HG02943 (cell line): ENCODE data around the gene FHL2.

ENCODE experiments used
- ATAC-seq: cut with Tn5 transposase; IDR thresholded peaks from one replicate; pipeline ENCODE4 v1.9.1; 2021; ENCODE audit warnings: mild to moderate bottlenecking, low read depth, moderate library complexity; ENCODE audit not compliant: unreplicated experiment

Gene FHL2

DNA sequence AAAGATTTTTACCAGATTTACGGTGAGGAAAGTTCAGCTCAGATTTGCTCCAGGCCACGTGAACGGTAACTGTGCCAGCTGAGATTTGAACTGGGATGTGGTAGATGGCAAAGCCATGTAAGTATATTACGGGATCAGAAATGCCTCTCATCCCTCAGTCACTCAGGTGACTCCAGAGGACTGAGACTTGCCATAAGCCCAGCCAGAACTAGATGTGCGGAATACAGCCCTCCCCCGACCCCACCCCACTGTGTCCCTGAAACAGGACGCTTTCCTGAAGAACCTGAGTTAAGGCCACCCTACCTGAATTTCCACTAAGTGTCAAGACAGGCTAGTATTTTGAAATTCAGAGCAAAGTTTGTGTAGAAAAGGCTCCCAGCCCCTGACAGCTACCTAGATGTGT, 1.3 kb upstream of the FHL2 start:
- no peak for ATAC-seq

DNA sequence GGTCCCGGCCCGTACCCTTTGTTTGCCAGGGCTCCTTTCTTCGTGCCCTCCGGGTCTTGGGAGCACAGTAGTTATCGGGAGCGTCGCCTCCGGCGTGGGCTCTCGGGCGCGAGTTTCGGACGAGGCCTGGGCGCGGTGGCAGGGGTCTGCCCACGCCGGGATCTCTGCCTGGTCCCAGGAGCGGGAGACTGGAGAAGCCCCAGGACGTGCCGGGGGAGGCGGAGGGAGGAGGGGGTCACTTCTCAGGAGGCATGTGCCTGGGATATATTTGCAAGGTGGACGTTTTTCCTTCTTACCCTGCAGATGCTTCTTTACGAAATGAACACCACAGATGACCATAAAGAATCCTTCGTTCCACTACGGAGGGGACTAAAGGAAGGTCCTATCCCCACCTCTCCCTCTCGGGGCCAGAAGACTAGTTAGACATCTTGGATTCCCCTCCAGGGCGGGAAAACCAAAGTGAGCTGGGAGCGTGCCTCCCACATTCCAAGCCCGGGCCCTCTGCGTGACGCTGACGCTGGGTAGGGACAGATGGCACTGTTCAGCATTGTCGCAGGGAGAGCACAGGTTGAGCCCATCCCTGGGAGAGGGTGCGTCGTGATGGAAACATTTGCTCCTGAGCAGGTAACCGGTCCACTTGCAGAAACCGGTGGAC, 483 bp upstream of the FHL2 start:
- no peak for ATAC-seq

DNA sequence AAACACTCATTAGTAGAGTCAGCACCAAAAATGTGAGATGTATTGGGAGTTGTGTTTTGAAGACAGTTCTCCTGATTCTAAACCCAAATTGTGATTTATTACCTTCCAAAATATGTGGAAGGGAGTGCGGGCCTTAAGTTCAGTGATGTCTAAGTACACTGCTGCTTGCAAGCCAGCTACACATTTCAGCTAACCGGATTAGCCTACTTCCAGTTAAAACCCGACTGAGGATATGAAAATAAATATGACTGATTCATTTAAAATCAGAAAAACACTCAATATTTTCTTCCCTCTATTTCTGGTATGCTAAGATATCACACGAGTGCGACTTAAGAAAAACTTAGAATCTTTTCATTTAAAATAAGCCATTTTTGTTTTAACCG, 907 bp downstream of the FHL2 start:
- no peak for ATAC-seq

DNA sequence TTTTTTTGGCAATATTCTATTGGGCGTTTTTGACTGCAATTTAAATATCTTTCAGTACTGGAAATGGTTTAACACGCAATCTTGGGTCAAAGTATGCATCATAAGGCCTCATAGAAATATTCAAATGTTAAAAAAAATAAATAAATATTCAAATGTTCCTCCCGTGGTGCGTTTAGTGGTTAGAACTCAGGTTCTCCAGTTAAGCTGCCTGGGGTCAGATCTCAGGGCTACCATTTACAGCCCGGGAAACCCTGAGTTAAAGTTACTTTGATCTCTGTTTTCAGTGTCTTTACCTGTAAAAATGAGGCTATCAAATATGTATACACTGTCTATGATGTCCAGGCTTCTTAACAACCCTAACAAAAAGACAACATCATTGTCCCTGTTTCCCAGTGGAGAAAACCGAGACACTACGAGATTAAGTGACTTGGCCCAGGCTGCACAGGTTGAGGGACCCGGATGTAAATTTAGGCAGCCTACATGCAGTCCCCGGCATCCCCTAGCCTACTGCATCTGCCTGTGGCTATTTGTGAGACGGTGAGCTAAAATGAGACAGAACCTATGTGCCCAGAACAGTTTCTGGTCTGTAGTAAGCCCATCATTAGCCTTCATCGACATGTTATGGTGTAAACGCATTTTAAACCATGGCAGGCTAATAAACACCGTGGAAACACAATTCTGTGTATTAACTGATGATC, 1.7 kb downstream of the FHL2 start:
- ATAC-seq, result no peak

DNA sequence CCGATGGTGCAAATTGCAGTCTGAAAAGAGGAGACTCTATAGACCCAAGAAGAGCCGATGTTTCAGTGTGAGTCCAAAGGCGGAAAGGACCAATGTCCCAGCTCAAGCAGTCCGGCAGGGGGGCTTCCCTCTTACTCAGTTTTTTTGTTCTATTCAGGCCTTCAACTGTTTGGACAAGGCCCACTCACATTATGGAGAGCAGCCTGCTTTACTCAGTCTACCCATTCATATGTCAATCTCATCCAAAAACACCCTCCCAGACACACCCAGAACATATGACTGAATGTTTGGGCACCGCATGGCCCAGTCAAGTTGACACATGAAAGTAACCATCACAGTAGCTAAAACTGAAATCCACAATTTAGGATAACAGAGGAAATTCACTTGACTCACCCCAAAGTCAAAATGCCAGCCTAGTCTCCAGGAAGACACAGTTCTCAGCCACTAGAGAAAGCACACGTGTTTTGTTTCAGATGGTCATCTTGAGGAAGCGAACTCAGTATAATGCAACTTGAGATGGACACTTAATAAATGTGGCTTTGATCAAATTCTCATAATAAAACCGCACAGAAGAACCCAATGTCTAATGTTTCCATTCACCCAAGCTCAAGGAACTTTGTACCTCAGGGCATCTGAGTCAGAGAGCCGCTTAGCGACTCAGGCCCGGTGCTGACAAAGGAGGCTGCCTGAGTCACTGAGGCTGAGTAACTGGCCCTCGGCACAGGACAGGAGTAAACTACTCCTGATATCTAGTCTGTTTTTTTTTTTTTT, 2.4 kb downstream of the FHL2 start:
- no peak for ATAC-seq

DNA sequence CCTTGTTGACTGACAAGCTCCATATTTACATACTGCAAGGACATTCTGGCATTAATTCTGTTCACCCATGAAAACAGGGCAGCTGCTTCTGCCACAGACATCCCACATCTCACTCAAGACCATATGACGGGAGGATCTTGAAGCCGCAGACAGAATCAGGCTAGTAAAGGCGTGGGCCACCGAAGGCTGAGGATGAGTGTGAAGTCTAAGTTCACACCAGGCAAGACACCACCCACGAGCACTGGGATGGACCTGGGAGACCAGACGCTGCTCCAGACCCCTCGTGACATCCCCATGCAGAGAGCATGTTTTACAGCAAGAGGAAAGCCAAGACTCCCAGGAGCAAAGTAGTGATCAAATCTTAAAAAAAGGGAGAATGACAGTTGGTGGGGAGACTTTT, 3.2 kb downstream of the FHL2 start:
- ATAC-seq, result no peak

DNA sequence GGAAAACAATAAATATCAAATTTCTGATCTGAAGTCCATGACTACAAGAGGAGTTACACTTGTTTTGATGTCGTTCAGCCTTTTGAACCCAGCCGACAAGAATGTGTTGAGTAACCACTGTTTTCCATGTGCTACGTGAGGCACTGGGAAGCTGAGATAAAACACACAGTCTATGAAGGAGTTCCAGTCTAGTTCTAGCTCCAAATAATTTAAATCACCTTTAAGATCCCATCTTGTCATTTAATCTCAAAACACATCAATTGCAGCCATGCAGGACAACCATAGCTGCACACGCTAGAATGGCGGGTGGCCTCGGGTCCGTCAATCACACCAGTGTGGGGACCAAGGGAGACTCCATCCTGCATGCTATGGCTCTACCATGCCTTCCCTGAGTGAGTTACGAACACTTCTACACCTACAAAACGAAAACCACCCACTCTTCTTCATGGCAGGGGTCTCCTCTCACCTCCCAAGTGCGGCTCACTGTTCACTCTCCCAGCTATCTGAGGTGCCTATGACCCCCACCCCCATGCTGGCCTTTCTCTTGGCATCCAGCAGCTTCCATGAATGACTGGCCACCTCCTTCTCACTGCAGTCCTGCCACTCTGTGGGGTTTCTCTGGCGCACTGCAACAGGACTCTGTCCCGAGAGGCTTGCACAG, 3.8 kb downstream of the FHL2 start:
- ATAC-seq, result no peak

DNA sequence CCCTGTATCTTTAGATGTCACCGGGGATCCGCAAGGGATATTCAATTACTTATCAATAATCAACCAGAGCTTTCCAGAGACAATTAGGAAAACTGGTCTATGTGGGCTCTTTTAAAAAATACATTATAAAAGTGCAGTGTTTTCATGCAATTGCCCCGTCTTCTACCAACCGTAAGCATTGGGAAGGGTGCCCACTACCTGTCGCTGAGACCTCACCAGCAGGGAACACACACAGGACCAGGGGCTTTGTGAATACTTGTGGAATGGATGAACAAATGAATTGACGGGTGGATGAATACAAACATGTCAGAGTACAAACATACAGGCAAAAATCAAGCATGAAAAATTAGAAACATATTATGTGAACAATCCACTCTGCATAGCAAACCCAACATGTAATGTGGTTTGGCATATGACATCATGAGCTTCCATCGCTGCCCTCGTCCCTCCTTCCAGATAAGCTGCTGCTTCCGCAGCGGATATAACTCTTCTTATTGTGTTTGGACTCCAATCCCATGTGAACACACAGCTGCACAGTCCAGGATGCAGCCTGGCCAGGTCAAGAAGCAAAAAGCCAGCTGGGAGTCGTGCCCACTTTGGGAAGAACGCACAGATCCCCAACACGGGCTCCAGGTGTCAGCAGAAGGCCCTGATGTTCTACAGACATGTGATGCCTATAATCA, 5.3 kb downstream of the FHL2 start:
- no peak for ATAC-seq

DNA sequence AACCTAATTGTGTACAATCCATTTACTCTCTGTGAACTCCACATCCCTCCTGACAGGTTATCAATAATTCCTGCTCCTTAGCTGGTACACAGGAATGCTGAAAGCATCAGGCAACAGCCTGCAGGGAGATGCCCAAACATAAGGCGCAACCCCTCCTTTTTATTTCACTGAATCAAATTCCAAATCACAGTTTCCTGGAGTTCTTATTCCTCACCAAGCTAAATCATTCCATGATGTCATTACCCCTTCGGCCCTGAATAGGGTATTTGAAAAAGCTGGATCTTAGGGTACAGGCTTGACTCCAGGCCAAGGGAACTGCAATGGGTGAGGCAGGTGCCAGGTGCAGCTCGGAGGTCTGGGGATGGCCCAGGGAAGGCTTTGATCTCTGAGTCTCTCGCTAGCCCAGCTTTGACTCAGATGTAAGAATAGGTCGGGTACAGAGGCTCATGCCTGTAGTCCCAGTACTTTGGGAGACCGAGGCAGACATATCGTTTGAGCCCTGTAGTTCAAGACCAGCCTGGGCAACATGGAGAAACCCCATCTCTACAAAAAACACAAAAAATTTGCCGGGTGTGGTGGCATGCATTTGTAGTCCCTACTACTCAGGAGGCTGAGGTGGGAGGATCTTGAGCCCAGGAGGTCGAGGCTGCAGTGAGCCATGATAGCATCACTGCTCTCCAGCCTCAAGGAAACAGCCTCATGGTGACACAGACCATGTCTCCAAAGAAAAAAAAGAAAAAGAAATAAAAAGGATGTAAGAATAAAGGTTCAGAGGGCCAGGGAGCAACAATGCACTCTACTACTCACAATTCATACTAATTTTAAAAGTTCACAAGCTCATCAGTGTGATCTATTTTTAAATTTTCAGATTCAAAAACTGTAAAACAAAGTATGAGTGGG, 6.8 kb downstream of the FHL2 start:
- ATAC-seq, result no peak

DNA sequence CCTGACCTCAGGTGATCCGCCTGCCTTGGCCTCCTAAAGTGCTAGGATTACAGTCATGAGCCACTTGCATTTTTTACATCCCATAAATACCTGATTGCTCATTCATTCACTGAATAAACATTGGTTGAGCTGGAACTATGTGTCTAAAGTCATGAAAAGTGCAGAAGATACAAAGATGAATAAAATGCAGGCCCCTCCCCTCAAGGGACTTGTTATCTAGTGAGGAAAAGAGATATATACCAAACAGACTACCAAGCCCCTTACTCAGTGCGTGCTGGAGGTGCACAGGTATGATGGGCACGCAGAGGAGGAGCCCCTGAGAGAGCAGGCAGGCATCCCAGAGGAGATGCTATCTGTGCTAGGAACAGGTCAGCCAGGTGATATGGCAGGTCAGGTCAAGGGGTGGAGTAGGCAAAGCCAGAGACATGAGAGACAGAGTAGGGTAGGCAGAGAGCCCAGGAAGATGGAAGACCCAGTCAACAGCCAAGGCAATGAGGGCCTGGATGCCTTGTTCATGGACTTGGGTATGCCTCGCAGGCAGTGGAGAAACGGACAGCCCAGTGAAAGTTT, 7.7 kb downstream of the FHL2 start:
- no peak for ATAC-seq

DNA sequence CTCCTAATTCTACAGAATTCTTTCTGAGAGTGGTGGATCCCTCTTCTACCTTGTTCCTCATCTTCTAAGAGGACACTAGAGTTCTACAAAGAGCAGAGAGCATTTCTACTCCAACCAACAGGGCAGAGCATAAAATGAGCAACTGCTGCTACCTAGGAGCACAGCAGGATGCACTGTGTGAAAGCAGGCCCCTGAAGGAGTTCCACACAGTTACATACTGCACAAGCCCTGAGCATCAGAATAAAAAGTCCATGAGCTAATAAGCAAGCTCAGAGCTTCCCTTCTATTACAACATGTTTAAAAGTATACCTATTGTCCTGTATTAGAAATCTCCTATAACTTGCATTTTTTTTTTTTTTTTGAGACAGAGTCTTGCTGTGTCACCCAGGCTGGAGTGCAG, 8.4 kb downstream of the FHL2 start:
- no peak for ATAC-seq

DNA sequence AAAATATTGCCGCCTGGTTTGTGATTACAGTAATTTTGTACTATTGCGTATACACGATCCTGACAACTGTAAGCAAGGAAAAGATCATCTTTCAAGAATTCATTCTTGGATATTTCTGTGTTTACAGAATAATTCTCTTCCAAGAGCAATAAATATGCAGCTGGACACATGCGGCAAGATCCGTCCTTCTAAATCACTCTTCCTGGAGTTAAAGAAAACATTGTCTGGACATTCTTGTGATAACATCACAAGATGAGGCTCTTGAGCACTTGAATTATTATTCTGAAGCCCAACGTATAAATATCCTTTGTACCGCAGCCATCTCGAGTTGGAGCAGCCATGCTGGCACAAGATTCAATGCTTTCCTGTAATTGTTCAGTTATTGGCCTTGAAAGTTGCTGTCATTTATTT, 9.9 kb downstream of the FHL2 start:
- no peak for ATAC-seq

DNA sequence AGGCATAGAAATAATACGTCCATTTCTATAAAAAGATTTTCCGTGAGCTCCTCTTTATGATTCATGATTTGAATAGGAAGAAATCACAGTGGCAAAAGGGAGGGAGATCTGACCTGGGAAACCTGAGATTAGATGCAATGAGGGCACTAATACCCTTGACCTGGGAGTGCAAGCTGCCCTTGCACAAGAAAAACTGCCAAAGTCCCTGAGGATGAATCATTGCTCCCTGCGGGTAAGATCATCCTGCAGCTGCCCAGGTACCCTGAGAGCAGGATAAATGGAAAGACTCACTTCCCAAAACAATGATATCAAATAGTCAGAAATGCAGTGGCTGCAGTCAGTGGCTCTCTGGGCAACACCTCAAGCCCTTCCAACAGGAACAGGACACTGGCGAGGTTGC, 11.6 kb downstream of the FHL2 start:
- ATAC-seq, result no peak

DNA sequence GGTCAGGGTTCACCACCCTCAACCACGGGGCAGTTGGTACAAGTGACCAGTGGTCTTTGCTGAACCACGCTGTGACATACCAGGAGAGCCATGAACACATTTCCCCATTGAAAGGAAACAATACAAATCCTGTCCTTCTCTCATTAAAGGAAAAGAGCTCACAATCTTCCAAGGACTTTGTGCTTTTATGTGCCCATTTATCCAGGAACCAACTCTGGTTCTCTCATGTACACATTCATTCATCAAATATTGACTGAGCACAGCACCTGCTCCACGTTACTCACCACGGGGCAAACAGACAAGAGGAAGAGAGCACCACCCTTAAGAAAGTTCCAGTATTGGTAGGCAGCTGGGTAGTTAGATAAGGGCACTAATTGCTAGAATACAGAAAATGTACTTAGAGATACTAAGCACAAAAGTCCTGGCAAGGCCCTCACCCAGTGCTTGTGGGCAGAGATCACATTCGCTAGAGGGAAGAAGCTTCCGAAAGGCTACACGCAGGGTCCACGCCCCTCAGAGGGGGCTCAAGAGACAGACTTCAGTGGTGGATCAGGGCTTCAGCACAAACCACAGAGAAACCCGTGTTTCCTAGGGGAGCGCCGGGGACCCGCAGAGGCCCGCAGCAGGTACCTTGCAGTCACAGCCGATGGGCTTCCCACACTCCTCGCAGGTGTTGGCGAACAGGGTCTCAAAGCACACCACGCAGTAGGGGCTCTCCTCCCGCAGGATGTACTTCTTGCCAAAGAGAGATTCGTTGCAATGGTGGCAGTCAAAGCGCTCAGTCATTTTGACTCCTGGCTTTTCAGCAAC, 12.9 kb downstream of the FHL2 start:
- ATAC-seq, result no peak

DNA sequence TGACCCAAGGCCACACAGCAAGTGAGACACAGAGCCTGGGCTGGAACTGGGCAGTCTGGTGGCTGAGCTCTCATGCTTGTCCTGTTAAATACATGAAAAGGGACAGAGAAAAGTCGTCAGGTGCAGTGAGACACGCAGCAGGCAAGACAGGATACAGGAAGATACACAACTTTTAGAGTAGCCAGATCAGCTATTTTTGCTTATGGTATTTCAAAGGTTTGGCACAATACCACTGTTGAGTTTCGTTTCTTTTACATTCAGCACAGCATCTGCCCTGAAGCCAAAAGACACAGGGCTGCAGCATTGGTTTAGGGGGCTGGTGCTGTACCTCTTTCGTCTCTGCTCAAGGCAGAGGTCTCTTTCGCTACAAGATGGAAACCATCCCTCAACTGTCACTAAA, 14.0 kb downstream of the FHL2 start:
- no peak for ATAC-seq

DNA sequence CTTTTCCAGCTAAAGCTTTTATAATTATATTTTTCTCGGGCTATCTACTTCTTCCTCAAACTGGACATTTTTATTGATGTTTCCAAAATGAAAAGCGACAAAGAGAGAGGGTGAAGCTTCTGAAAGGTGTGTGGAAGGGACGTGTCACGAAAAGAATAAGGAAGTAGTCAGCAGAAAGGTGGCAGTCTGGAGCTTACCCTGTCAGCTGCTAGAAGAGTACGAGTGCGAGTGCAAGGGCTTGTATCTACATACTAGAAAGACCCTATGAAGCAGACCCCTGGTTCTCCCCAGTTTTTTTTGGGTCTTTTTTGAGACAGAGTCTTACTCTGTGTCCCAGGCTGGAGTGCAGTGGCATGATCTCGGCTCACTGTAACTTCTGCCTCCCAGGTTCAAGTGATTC, 14.6 kb downstream of the FHL2 start:
- ATAC-seq, result no peak

DNA sequence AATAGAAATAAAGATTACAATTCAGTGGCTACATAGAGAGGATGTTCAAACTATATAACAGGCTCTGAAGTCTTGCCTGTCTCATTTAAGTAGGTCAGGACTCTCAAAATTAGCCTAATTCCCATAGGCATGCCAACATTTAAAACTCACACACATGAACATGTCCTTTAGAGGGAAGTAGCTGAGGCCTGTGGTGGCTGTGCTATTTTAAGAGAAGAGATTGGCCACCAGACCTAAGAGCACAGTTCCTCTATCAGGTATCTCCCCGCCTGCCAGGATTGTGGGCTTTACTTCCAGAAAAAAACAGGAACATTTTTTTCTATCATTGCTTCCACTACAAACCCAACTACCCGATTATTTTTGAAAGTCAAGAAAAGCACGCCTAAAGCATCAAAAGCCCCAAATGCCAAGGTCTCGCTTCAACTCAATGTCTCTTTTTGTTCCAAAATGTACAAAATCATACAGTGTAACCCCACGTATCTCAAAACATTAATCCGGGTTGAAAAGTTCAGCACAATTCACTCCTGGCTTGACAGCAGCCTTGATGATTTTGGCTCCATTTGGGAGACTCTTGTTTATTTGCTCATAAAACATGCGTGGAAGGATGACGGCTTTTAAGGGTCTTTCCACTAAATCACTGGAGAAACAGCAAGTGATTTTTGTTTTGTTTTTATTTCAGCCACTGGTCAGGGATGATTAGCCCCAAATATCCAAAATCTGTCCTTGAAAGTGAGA, 15.3 kb downstream of the FHL2 start:
- no peak for ATAC-seq

DNA sequence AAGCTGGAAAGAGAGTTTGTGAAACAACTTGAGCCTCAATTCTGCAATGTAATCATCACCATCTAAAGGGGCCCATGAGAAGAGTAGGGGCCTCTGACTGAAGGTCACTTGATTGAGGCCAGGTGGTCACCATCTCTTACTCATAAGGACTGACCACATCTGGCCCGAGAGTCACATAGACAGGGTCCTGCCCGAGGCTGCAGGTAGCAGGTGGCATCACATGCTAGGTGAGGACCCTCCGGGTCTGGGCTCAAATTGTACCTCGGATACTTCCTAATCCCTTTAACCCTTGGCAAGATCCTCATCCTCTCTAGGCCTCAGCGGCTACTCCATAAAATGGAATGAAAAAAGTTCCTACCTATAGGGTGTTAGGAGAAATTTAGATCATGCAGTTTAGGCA, 16.7 kb downstream of the FHL2 start:
- no peak for ATAC-seq
